ENCODE results near the gene IRGC.

GRCh38 chr19:43691755-43692154 is 24.1 kb upstream of the IRGC start:
- TF ChIP-seq CTCF (IDR thresholded peaks at IDR 0.05) (no peak), POLR2A (IDR thresholded peaks at IDR 0.05) (no peak)
